SKM-1 (cell line): ENCODE data around the gene SLC6A7.
"Not testable (repeated sequence)": the region's sequence is repeated elsewhere in the genome, so short reads cannot be mapped to it uniquely, and the experiment has no call there.

ENCODE experiments used
- DNase-seq: peaks from one replicate; lab custom pipeline; 2025; ENCODE audit not compliant: unreplicated experiment; lab: John Stamatoyannopoulos, UW

Gene SLC6A7

DNA sequence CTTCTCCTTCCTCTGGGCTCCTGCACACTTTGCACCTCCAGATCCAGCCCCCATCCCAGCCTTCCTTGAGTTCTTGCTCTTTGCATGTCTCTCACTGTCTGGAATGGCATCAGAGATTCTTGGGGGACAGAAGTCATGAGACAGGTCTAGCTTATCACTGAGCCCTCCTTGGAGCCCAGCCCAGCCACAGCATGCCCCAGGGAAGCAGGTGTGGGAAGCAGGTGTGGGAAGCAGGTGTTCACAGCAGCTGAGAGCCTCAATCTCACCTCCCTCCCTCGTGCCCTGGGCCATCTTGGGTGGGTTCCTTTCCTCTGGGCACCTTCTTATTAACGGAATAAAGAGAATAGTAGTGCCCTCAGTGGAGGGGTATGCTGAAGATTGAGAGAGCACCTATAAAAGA lies 27.2 kb downstream of the SLC6A7 start:
- no peak for DNase-seq

DNA sequence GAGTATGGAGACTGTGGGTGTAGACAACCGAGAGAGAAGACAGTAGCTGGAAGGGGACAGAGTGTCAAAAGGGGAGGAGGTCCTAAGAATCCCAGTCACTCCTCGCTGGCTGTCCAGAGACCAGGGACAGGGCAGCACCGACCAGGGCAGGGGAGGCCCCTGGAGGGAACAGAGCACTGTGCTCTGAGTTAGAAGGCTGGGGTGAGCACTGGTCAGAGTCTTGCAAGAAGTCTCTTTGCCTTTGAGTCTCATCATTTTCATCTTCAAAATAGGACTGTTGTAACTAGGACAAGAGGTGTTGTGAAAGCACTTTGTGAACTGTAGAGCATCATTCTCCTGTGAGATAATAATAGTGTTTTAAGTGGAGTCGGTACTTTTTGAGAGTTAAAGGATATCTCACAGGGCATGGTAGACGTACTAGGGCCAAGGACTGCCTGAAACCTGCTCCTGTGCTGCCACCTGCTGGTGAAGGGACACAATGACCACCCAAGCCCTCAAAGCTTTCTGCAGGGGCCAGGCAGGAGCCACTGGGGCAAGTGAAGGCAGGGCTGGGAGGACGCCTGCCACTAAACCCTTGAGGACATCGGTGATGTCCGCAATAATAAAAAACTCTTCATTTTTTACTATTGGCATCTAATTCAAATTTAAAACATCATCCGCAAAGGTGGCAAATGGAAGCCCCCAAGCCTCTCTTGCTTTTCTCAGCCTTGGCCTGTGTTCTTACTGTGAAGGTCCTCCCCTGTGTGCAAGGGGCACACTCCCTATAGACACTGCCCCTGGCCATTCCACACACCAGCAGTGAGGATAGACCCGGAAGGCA lies 28.2 kb downstream of the SLC6A7 start:
- peak; percentile 62 for DNase-seq

DNA sequence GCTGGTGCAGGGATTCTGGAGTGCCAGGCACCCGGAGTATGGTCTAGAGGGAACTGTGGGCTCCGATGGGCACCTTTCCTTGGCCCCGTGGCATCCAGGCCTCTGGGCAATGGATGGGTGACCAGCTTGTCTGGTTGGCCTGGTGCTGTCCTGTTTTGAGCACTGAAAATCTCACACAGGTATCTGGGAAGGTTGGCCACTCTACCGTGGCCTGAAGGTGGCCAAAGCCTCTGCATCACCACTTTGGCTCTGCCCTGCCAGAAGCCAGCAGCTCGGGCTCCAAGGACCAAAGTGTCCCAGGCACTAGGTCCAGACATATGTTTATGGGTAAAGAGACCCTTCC lies 28.8 kb downstream of the SLC6A7 start:
- DNase-seq: no peak

DNA sequence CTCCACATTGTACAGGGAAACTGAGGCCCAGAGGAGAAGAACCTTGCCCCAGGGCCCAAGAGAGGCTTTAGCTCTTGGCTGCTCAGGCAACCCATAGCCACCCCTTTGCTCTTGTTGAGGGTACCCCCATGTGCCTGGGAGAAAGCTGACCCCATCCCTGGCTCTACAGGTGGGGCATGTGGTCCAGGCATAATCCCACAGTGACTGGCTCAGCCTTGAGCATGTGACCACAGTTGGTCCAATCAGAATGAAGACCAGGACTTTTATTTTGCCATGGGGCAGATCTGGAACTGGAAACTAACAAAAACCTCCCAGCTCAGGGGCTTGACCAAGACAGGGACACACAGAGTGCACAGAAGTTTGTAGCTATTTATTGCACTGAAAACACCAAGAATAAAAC lies 29.3 kb downstream of the SLC6A7 start:
- no peak for DNase-seq

DNA sequence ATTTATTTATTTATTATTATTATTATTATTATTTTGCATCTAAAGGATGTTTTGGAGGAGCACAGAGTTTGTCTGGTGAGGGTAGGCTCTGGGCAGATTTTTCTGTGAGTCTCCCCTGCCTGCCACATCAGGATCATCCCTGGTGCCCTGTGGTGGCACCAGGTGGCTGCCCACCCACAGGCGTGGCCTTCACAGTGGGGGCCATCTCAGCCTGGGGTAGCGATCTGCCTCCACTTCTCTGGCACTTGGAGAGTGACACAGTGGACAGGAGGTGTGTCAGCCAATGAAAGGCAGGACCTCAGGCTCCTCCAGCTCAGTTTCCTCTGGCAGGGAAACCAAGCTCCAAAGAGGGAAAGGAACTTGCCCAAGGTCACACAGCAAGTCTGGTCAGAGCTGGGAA lies 30.0 kb downstream of the SLC6A7 start:
- DNase-seq: no peak

DNA sequence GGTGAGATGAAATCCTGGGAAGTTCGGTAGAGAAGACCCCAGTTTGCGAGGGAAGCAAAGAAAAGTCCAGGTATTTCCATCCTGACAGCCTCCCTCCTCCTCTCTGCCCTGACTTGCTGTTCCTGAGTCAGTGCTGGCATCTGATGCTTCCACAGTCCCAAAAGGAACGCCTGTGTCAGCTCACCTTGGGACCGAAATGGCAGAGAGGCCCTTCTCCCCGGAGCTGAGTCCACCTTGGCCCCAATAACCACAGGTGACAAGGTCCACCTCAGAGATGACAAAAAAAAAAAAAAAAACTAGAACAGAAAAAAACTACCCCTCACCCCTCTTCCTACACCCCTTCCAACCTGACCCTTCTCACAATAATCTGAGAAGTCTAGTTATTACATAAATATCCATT lies 31.6 kb downstream of the SLC6A7 start:
- DNase-seq: no peak

DNA sequence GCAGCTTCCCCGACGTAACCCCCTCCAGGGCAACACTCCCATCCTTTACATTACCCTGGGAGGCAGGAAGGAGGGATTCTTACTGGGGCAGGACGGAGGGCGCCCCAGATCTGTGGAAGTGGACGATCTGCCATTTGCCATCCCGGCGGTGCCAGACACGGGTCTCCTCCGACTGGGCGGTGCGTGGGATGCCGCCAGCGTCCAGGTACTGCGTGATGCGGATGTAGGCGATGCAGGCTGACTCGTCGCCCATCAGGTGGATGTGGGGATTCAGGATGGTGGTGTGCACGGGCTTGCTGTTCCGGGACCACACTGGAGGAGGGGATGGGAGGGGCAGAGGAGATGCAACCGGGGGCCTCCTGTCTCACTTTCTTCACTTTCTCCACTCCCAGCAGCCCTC lies 33.0 kb downstream of the SLC6A7 start:
- DNase-seq: no peak

DNA sequence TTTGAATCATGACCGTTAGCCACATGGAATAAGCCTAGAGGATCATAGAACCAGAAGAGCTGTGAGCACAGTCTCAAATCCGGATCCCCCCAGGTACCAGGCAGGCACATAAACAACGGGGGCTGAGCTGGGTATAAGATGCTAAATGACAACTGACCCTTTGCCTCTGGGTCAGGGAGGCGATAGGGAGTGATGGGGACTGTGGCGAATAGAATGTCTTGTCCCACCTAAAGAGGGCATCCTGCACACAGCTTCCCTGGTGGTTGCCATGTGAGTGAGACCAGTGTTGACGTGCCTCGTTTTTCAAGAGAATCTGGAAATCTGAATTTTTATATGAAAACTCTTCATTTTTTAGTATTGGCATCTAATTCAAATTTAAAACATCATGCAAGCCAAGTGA lies 33.6 kb downstream of the SLC6A7 start:
- no peak for DNase-seq

DNA sequence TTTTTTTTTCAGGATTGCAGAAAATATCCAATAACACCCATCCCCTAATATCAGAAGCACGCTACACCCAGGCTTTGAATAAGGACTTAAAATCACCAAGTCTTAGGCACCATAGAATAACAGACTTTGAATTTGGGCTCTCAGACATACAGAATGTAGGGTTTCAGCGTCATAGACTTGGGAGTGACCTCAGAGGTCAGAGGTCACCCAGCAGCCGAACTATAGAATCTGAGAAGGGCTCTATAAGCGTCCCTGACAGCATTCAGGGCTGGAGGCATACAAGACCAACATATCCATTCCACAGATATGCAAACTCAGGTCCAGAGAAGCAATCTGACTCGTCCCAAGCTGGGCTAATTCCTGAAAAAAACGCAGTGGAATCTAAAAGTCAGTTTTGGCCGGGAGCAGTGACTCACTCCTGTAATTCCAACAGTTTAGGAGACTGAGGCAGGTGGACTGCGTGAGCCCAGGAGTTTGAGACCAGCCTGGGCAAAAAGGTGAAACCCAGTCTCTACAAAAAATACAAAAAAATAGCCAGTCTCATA lies 34.7 kb downstream of the SLC6A7 start:
- no peak for DNase-seq

DNA sequence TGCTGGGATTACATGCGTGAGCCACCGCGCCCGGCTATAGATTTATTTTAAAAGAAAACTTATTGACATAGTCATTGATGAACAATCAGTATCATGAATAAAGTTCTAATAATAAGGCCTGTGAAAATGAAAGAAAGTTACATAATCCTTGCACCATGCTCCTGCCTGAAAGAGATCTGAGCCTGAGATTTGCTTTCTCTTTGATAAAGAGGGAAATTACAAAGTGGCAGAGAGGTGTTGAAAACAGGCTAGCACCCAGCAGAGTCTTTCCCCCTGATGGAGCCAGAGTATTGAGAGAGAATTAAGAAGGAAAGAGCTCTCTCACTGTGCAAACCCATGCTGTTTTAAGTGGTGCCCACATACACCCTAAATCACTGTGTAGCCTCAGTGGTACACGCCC lies 37.2 kb downstream of the SLC6A7 start:
- DNase-seq: no peak

DNA sequence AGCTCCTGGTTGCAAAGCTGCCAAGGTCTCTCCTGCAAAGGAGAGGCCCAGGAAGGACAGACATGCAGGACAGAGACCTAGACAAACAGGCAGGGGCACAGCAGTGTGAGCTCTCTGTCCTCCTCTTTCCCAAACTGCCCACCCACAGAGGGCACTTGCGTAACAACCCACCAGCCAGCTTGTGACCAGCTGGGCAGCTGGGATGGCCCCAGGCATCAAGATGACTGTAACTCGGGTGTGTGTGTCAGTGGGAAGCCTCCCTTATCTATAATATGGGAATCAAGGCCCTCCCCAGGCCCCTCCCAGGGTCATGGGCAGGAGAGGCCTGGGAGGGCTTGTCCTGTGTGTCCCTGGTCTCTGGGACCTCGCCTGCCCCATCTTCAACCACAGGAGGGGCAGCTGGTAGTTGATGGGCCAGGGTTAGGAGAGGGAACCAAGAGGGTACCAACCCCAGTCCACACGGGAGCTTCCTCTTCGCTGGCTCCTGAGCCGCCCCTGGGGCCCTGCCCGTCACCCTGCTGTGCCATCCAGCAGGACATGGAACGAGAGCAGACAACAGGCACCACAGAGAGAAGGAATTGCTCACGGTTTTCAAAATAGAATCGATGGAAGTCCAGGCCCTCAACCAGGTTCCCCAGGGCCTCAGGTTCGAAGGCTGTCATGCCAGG lies 37.9 kb downstream of the SLC6A7 start:
- no peak for DNase-seq

DNA sequence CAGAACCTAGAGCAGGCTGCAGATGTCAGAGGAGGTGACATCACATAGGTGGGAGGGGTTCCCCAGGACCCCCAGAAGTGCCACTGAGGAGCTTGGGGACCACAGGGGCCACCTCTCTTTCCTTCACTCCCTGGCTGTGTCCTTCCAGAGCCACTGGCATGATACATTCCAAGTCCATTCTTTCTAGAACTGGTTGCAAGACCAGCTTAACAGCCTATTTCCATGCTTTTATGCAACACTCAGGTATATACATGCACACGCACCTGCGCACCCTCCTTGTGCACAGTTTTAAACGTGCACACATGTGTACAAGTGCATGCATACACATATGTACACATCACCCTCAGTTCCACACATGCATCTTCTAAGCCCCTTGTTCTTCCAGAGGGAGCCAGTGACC lies 39.7 kb downstream of the SLC6A7 start:
- no peak for DNase-seq

DNA sequence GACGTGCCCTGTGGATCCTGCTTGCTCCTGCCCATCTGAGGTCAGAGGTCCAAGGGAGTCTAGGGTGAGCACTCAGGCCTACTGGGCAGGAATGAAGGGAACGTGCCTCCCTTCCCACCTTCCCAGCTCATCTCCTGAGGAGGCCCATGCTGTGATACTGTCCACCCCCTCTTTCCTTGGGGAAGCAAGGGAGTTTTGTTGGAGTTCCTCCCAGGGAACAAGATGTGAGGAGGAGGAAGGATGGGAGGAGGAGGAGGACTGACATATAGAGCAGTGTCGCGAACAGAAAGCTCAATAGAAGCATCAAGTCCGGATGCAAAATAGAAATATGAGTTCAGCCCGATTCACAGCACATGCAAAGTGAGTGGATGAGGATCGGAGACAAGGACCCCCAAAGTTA lies 41.0 kb downstream of the SLC6A7 start:
- no peak for DNase-seq

DNA sequence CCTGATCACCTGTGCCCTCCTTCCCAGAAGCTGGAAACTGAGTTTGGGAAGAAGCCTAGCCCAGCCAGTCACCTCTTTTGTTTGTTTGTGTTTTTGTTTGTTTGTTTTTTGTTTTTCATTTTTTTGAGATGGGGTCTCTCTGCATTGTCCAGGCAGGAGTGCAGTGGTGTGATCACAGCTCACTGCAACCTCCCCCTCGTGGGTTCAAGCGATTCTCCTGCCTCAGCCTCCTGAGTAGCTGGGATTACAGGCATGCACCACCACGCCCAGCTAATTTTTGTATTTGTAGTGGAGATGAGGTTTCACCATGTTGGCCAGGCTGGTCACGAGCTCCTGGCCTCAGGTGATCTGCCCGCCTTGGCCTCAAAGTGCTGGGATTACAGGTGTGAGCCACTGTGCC lies 43.8 kb downstream of the SLC6A7 start:
- not testable (repeated sequence) for DNase-seq

DNA sequence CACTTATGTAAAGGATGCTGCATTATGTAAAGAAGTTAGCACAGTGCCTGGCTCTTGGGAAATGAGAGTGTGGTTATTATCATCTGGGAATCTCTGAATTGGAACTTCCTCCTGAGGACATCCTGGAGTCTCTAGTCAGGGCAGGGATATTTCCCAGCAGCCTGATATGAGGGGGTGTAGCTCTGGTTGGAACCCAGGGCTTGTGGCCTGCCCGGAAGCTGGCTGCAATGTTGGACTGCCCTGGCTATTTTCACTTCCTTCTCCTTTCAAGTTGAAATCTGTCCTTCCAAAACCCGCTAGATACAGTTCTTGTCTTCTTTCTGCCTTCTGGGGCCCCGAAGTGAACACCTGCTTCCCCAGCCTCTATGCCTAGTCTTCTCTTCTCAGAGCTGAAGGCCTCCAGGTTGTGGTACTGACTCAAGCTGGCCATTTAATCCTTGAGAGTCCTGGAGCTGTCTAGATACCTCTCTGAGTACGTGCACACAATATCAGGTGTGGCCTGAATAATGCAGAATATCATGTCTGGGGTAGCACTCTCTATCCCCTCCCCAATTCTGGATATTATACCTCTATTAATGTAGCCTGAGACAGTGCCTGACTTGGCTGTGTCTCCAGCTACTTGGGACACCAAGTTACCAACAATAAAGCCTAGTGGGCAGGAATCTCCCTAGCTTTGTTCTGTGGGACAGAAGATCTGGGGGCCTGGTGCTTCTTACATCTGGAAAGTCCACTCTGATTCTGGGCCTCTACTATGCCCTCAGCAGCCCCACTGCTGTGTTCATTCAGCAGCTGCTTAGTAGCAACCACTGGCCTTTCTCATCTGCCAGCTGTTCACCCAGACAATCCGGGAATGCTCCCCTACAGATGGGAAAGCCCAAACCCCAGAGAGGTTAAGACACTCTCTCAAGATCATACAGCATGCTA lies 45.0 kb downstream of the SLC6A7 start:
- DNase-seq: peak; percentile 33

DNA sequence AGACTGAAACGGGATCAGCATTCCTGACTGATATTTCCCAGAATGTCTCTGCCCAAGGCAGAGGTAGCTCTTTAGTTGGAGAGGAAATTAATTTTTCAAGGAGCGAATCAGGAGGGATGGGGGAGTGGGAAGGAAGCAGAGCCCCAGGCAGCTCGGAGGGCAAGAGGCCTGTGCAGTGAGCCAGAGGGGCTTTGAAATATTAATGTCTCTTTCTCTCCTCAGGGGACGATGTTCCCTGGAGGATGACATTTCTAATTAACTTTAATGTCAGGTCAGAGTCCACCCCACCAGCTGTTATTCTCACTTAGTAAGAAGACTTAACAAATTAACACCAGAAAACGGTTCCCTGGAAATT lies 45.6 kb downstream of the SLC6A7 start:
- DNase-seq: no peak

DNA sequence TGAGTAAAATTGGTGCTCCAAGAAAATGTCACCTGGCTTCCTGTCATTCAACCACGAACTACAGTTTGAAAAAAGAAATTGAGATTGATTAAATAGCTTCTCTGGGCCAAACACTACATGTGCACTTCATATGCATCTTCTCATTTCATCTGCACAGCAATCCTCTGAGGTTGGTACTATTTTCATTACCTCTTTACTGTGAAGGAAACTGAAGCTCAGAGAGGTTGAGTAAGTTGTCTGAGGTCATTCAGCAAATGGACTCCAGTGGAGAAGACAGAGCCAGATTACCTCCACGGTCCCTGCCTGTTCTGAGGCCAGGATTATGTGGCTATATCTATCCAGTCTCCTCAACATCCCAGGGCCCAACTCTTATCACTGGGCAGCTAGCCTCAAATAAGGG lies 46.5 kb downstream of the SLC6A7 start:
- DNase-seq: no peak

DNA sequence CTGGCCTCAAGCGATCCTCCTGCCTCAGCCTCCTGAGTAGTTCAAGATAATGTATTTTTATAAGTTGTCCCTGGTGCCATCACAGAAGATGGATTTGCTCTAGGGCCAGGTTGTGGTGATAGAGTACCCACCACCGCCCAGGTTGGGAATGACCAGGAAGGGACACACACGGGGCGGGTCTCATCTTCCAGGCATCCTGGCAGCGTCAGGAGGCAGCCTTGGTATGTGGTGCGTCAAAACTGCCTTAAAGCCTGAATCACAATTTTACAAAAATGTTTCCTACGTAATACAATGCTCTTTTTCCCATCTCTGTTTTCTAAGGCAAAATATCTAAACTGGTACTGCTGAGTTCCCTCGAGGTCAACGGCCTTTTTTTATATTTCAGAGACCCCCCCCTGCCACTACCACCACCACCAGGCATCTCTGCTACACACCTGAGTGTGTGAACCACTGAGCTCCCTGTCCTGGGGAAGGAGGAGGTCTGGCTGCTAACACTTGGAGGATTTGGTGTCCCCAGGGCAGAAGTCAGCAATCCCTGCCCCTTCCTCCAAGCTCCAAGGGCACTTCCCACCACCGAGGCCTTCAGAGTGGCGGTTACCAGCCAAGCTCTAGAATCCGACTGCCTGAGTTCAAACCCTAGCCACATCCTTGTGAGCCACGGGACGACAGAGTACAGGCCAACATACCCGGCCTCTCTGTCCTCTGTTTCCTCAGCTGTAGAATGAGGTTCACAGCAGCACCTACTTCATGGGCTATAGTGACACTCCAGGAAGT lies 47.3 kb downstream of the SLC6A7 start:
- DNase-seq: no peak

DNA sequence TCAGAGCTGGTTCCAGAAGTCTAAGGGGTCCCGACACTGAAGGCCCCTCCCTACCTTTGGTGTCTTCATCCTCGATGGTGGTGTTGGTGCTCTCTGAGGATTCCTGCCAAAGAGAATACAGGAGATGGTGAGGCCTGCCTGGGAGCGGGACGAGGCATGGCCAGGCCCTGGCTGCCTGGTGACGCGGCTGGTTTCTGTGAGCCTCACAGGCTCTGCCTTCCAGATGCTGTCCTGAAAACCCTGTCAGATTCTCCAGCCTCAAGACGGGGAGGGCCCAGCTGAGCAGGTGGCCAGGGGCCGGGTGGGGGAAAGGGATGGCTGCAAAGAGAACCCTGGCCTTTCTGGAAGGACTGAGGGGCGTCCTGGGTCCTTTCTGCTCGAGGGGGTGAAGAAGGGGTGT lies 48.8 kb downstream of the SLC6A7 start:
- no peak for DNase-seq

DNA sequence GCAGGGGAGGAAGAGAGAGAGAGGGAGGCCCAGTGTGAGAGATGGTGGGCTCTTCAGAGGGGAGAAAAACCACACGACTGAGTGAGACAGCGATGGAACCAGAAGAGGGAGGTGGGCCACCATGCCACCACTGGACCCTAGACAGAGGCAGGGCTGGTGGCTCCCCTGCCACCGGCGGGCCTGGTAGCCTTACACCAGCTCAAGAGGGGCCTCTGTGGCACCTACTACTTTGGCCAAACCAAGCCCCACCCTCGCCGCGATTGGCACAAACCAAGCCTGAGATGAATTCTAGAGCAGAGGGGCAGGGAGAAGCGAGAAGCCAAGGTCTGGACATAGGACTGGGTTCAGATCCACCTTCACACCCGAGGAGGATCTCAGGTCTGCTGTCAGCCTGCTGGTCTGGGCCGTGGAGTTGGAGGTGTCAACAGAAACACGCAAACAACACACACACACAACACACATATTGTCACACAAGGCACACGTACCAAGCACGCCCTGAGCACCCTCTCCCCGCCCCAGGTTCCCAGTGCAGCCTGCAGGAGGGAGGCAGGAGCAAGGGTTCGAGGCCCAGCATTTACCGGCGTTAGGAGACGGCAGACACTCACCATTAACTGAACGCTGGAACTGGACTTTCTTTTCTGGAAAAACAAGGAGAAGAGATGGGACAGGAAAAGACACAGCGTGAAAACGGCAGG lies 49.4 kb downstream of the SLC6A7 start:
- no peak for DNase-seq
